K562 (cell line): Measurements from ENCODE around the gene DNAI1. TPM values are rescaled to one million over a fixed set of nuclear protein-coding genes. Genes with fewer than 3 reads are reported as not detected.

Experiments
- ATAC-seq: fragments of 200-7000 bp; cut with Tn5 transposase; 3 replicates; pipeline ENCODE4 v1.9.1; 2020; ENCODE audit warnings: moderate library complexity
- BruUV-seq: library from RNA; stranded (reverse); fragments of 400-500 nt; replicated peaks from 2 replicates; lab custom pipeline; 2021; lab: Mats Ljungman, UMichigan
- CTCF ChIA-PET: fragments of 300-600 bp; formaldehyde crosslinking; extraction: SDS; loops from one replicate; lab custom pipeline; 2021; ENCODE audit warnings: low intra/inter-chr PET ratio; lab: Yijun Ruan, JAX
- POLR2A ChIA-PET: fragments of 300-600, 350-650 bp; sonication (Branson Sonifier 250); formaldehyde crosslinking; extraction: SDS; loops from one replicate; lab custom pipeline; 2021; ENCODE audit warnings: antibody characterized with exemption, inconsistent platforms; lab: Yijun Ruan, JAX
- DNase-seq, 4 experiments: peaks; one replicate each; pipeline versions ENCODE4 v3.0.0 to v3.0.0-alpha.2; 2011 to 2018; ENCODE audit warnings: low spot score in 3 of 4, mixed read lengths in 3 of 4; ENCODE audit errors: extremely low read depth in 1 of 4
- FAIRE-seq: peaks from 2 replicates; lab custom pipeline; 2011; peaks lifted over from hg19 to GRCh38; lab: Jason Lieb, UNC
- H2AFZ ChIP-seq: 2 replicates; pipeline ENCODE4 v1.6.0; 2011; ENCODE audit warnings: low read depth, low read length, control low read depth, inconsistent platforms
- H3K27ac ChIP-seq: fragments of 200-600 bp; 3 replicates; pipeline ENCODE4 v1.8.0; 2011; ENCODE audit warnings: low read depth, mild to moderate bottlenecking, control low read depth, inconsistent platforms, low read length, moderate library complexity, mixed read lengths; ENCODE audit errors: extremely low read depth
- H3K27me3 ChIP-seq, 2 experiments: fragments of 300-600 bp in 1 of 2; 2 replicates in 1 of 2; 3 replicates in 1 of 2; pipeline versions ENCODE4 v1.6.0 to v1.8.0; 2011; ENCODE audit warnings: inconsistent platforms in 2 of 2, low read length in 2 of 2, mild to moderate bottlenecking in 1 of 2, mixed read lengths in 1 of 2, moderate library complexity in 1 of 2; ENCODE audit not compliant: control insufficient read depth in 2 of 2, insufficient read depth in 2 of 2
- H3K36me3 ChIP-seq: fragments of 300-600 bp; 3 replicates; pipeline ENCODE4 v1.8.0; 2011; ENCODE audit warnings: mild to moderate bottlenecking, low read length, inconsistent platforms; ENCODE audit not compliant: control insufficient read depth, insufficient read depth
- H3K4me1 ChIP-seq, 2 experiments: fragments of 200-600 bp in 1 of 2; replicated peaks in 1 of 2; 2 replicates in 1 of 2; 3 replicates in 1 of 2; pipeline versions ENCODE4 v1.5.1 to v1.8.0; 2011; ENCODE audit warnings: inconsistent platforms in 2 of 2, low read length in 2 of 2, mild to moderate bottlenecking in 1 of 2, mixed read lengths in 1 of 2, moderate library complexity in 1 of 2; ENCODE audit not compliant: control insufficient read depth in 2 of 2, insufficient read depth in 2 of 2
- H3K4me2 ChIP-seq: 2 replicates; pipeline ENCODE4 v1.6.1; 2011; ENCODE audit warnings: low read length, control low read depth, inconsistent platforms, mixed read lengths; ENCODE audit not compliant: insufficient read depth
- H3K4me3 ChIP-seq: fragments of 200-600 bp; sonication (generic), shearing (Covaris generic); 2 replicates; pipeline ENCODE4 v1.5.1; 2016; ENCODE audit warnings: control low read depth, inconsistent platforms
- H3K79me2 ChIP-seq: fragments of 200-600 bp; 3 replicates; pipeline ENCODE4 v1.8.0; 2011; ENCODE audit warnings: low read length, inconsistent platforms; ENCODE audit not compliant: control insufficient read depth, insufficient read depth
- H3K9ac ChIP-seq, 2 experiments: 2 replicates each; pipeline versions ENCODE4 v1.6.0 to v1.6.1; 2011; ENCODE audit warnings: low read depth in 2 of 2, low read length in 2 of 2, control low read depth in 1 of 2, inconsistent platforms in 1 of 2, mild to moderate bottlenecking in 1 of 2, mixed read lengths in 1 of 2; ENCODE audit not compliant: insufficient read depth in 1 of 2
- H3K9me1 ChIP-seq: one replicate; pipeline ENCODE4 v1.6.0; 2011; ENCODE audit warnings: inconsistent platforms, mild to moderate bottlenecking, low read length, moderate library complexity; ENCODE audit not compliant: control insufficient read depth, insufficient read depth
- H3K9me3 ChIP-seq: replicated peaks from 2 replicates; pipeline ENCODE4 v1.5.1; 2011; ENCODE audit warnings: low read depth, low read length, inconsistent platforms; ENCODE audit not compliant: control insufficient read depth, insufficient read depth
- H4K20me1 ChIP-seq: replicated peaks from 2 replicates; pipeline ENCODE4 v1.6.1; 2011; ENCODE audit warnings: low read length, inconsistent platforms, mixed read lengths; ENCODE audit not compliant: control insufficient read depth, insufficient read depth
- CHD4 ChIP-seq: fragments of 200-600 bp; sonication (generic); IDR thresholded peaks from 3 replicates; pipeline ENCODE4 v1.6.1; 2012; ENCODE audit warnings: low read depth, mild to moderate bottlenecking, mixed read lengths, low read length, inconsistent platforms; ENCODE audit not compliant: insufficient read depth, insufficient replicate concordance, poor library complexity, severe bottlenecking
- CTBP1 ChIP-seq: fragments of 450-650 bp; IDR thresholded peaks from 2 replicates; pipeline ENCODE4 v1.6.1; 2016; ENCODE audit warnings: borderline replicate concordance
- CXXC5 ChIP-seq: fragments of 250-450 bp; sonication (Bioruptor Pico); IDR thresholded peaks from 2 replicates; pipeline ENCODE4 v1.8.0; 2022; ENCODE audit warnings: inconsistent platforms, mild to moderate bottlenecking, moderate library complexity
- DEAF1 ChIP-seq: fragments of 450-650 bp; formaldehyde crosslinking; IDR thresholded peaks from 2 replicates; pipeline ENCODE4 v1.4.0; 2020; ENCODE audit warnings: mild to moderate bottlenecking, moderate library complexity
- ETS2 ChIP-seq: IDR thresholded peaks from 2 replicates; pipeline ENCODE4 v1.6.1; 2016; ENCODE audit warnings: borderline replicate concordance, missing genetic modification characterization, mild to moderate bottlenecking, moderate library complexity, missing compliant biosample characterization; ENCODE audit not compliant: poor library complexity, severe bottlenecking
- HMGN3 ChIP-seq: IDR thresholded peaks from 2 replicates; pipeline ENCODE4 v1.6.1; 2011; ENCODE audit warnings: borderline replicate concordance, low read depth, mild to moderate bottlenecking, mixed read lengths, low read length; ENCODE audit not compliant: insufficient read length; ENCODE audit errors: extremely low read depth
- L3MBTL2 ChIP-seq: fragments of 450-650 bp; IDR thresholded peaks from 2 replicates; pipeline ENCODE4 v1.6.1; 2016; ENCODE audit warnings: mild to moderate bottlenecking, moderate library complexity
- NFATC3 ChIP-seq: fragments of 450-650 bp; IDR thresholded peaks from 2 replicates; pipeline ENCODE4 v1.6.1; 2017; ENCODE audit warnings: mild to moderate bottlenecking
- NONO ChIP-seq, 2 experiments: fragments of 200-400 bp in 1 of 2; fragments of 450-650 bp in 1 of 2; formaldehyde crosslinking in 1 of 2; IDR thresholded peaks; 2 replicates each; pipeline ENCODE4 v1.6.1; 2017; ENCODE audit warnings: low read depth in 2 of 2, mild to moderate bottlenecking in 2 of 2, moderate library complexity in 2 of 2, low read length in 1 of 2
- NRF1 ChIP-seq, 2 experiments: fragments of 450-650 bp; IDR thresholded peaks in 1 of 2; conservative IDR thresholded peaks in 1 of 2; 2 replicates each; pipeline ENCODE4 v1.6.1; 2014; ENCODE audit warnings: mild to moderate bottlenecking in 2 of 2
- UBTF ChIP-seq, 2 experiments: IDR thresholded peaks; 2 replicates each; pipeline ENCODE4 v1.6.1; 2012; ENCODE audit warnings: improper control_type of control experiment in 2 of 2, low read depth in 2 of 2, low read length in 2 of 2, borderline replicate concordance in 1 of 2
- WGBS: fragments of 100-300 bp; shearing (Covaris generic); methylation state at CpG from one replicate; pipeline ENCODE4 v1.1.6; 2016; ENCODE audit warnings: low coverage, mixed read lengths; ENCODE audit not compliant: insufficient coverage; ENCODE audit errors: missing lambda C conversion rate; 5-methylcytosine and 5-hydroxymethylcytosine counted together
- in situ Hi-C: fragments of 300-500 bp; cut with MboI; formaldehyde crosslinking; loops from 4 replicates; pipeline ENCODE4 v1.15.0; 2018; ENCODE audit warnings: inconsistent platforms, mixed read lengths
- intact Hi-C: fragments of 100-400 bp; cut with micrococcal nuclease; formaldehyde crosslinking; loops from 2 replicates; pipeline ENCODE4 v1.14.2; 2022
- polyA plus RNA-seq, 8 experiments: library from polyadenylated mRNA; depleted of rRNA in 4 of 8; stranded (reverse) in 5 of 8; unstranded in 3 of 8; fragments of >200 nt; fragmentation: Nextera tagmentation in 2 of 8; fragmentation: Illumina TruSeq in 1 of 8; extraction: Ambion mirVana in 2 of 8; extraction: Trizol in 1 of 8; gene quantifications; 2 replicates each; pipeline versions ENCODE4 v1.2.1 to v1.2.3, GENCODE V29; 2011 to 2014; ENCODE audit warnings: inconsistent platforms in 1 of 8, missing spikeins in 1 of 8
- total RNA-seq, 7 experiments: library from RNA; depleted of rRNA in 6 of 7; stranded (reverse); fragments of >200 nt in 6 of 7; fragmentation: Illumina TruSeq in 2 of 7; extraction: Trizol in 2 of 7; gene quantifications; 2 replicates each; pipeline versions ENCODE4 v1.2.1 to v1.2.3, GENCODE V29; 2011 to 2021; ENCODE audit warnings: low replicate concordance in 1 of 7
- TF ChIP-seq, protein P1 (sequence below): fragments of 250-450 bp; sonication (Bioruptor Pico); IDR thresholded peaks from 2 replicates; pipeline ENCODE4 v1.8.0; 2022; ENCODE audit warnings: moderate library complexity, mild to moderate bottlenecking, inconsistent platforms
- TF ChIP-seq, protein P2 (sequence below), 2 experiments: IDR thresholded peaks; 2 replicates each; pipeline ENCODE4 v1.6.1; 2011; ENCODE audit warnings: borderline replicate concordance in 1 of 2, control low read depth in 1 of 2, low read depth in 1 of 2, low read length in 1 of 2, mild to moderate bottlenecking in 1 of 2, mixed read lengths in 1 of 2, moderate library complexity in 1 of 2; ENCODE audit not compliant: insufficient read depth in 1 of 2, insufficient read length in 1 of 2, poor library complexity in 1 of 2, severe bottlenecking in 1 of 2; ENCODE audit errors: extremely low read depth in 1 of 2

DNAI1 gene
- total and polyA plus RNA-seq, 9 of the 15 experiments (the other 6 are each of a cell fraction or from before 2014, with no cell fraction given), result 0.01 to 0.17 (median 0.04) TPM; not detected in 6

DNA sequence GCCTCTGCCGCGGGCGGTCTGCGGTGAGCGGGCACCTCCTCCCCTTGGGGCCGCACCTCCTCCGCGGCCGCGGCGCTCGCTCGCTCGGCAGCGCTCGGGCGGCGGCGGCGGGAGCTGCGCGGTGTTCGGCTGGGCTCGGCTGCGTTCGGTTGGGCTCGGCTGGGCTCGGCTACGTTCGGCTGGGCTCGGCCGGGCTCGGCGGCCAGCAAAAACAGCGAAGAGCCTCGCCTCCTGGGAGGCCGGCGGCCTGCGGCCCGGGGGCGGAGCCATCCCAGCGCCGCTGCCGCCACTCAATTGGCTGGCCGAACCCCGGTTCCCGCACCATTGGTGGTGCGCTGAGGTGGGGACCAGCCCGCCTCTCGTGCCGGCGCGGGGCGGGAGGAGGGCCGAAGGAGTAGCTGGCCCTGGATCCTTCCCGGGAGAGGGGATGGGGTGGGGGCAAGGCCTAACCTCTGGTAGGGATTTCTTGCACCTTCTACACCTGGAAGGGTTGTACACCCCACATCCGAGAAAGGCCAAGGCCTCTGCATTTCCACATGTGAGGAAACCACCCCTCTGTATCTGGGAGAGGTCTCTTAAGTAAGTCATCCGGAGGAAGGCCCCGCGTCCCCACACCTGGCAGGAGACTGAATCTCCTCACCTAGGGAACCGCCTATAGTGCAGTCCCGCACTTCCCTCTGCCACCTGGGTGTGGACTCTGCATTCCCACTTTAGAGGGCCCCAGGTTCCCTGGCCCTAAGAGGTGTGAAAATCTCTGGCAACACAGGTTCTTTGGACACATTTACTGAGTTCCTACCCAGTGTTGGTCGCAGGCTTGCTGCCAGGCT, 64.6 kb downstream of the DNAI1 start, which contains the start of gene ENHO:
Gene ENHO (minus strand): TSS at position 20 of the 827 bp plus-strand sequence. CDS start 1,295 bp downstream, outside the sequence.
- H3K27ac ChIP-seq, result no peak within 1 kb of the TSS
- no peaks in the 10 kb centered on the region for H4K20me1 ChIP-seq
- in situ Hi-C loops (no loop called here), intact Hi-C loops (no loop called here)
- peak; percentile 98 for ATAC-seq
- no peaks in the 10 kb centered on the region for H3K9me3 ChIP-seq
- BruUV-seq, result no TSS peak
- no peak within 1 kb of the TSS for H3K4me3 ChIP-seq
- peak; percentile 85 to 94 (median 93) for DNase-seq
- no peak within 1 kb of the TSS for H3K9ac ChIP-seq
- no peaks in the 10 kb centered on the region for H3K36me3 ChIP-seq
- H3K9me1 ChIP-seq, result no peaks in the 10 kb centered on the region
- no peaks in the 10 kb centered on the region for H3K79me2 ChIP-seq
- H3K27me3 ChIP-seq, result peaks cover 0 to 15% of the 10 kb centered on the region in 2 experiments; a peak in 2 of 5 replicates
- peak; percentile 80 for FAIRE-seq
- 6% methylated on average over 19 of the region's 63 CpGs for WGBS
- H2AFZ ChIP-seq, result peak within 1 kb of the TSS; percentile 88
- ChIA-PET CTCF (no interaction called here), POLR2A (no interaction called here)
- peak within 1 kb of the TSS; percentile 60 for H3K4me2 ChIP-seq
- peaks cover 6 to 12% of the 10 kb centered on the region in 2 experiments; a peak in 4 of 5 replicates for H3K4me1 ChIP-seq
- TF ChIP-seq NRF1 (conservative IDR thresholded peaks at IDR 0.05 in 1 of 2, IDR thresholded peaks at IDR 0.05 in 1 of 2) (peak; percentile 63 to 70; a peak in 3 of 4 replicates), HMGN3 (peak; percentile 60), L3MBTL2 (peak; percentile 46; the same call in 1 of the 2 replicates), CHD4 (no peak), CTBP1 (peak; percentile 81), UBTF (IDR thresholded peaks at IDR 0.05; ENCODE audit: borderline replicate concordance in 1 of 2, low read depth in 2 of 2, low read length in 2 of 2) (peak in 1 of 2 experiments; percentile 95; a peak in 2 of 4 replicates), DEAF1 (CRISPR knock-in tag) (peak; percentile 59), CXXC5 (CRISPR knock-in tag) (peak; percentile 58), ETS2 (tag) (no peak), NFATC3 (peak; percentile 99), NONO (IDR thresholded peaks at IDR 0.05; ENCODE audit: low read depth in 2 of 2, low read length in 1 of 2) (0 out of 4 replicates have a peak, but pooled peaks of 1 of the 2 experiments have one; percentile 57)
- TF ChIP-seq, protein P1, sequence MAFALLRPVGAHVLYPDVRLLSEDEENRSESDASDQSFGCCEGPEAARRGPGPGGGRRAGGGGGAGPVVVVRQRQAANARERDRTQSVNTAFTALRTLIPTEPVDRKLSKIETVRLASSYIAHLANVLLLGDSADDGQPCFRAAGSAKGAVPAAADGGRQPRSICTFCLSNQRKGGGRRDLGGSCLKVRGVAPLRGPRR (CRISPR knock-in tag), result no peak
- TF ChIP-seq, protein P2, sequence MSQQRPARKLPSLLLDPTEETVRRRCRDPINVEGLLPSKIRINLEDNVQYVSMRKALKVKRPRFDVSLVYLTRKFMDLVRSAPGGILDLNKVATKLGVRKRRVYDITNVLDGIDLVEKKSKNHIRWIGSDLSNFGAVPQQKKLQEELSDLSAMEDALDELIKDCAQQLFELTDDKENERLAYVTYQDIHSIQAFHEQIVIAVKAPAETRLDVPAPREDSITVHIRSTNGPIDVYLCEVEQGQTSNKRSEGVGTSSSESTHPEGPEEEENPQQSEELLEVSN (IDR thresholded peaks at IDR 0.05; ENCODE audit: borderline replicate concordance in 1 of 2, extremely low read depth in 1 of 2, insufficient read depth in 1 of 2, insufficient read length in 1 of 2, low read depth in 1 of 2, low read length in 1 of 2, poor library complexity in 1 of 2, severe bottlenecking in 1 of 2), result peak; percentile 38 to 81
